NB4 (cell line): Measurements from ENCODE around the gene SULT4A1.

ENCODE experiments used
- DNase-seq: peaks from one replicate; pipeline ENCODE4 v3.0.0; 2010; ENCODE audit warnings: low read depth
- H3K4me3 ChIP-seq: one replicate; pipeline ENCODE4 v1.5.1; 2011; ENCODE audit warnings: mild to moderate bottlenecking, low read depth, low read length, moderate library complexity
- CTCF ChIP-seq: IDR thresholded peaks from one replicate; pipeline ENCODE4 v1.5.1; 2012; ENCODE audit warnings: low read depth, low read length
- MAX ChIP-seq: IDR thresholded peaks from 2 replicates; pipeline ENCODE4 v1.6.1; 2011; ENCODE audit warnings: low read depth, low read length
- MYC ChIP-seq: IDR thresholded peaks from 2 replicates; pipeline ENCODE4 v1.6.1; 2011; ENCODE audit warnings: low read depth, low read length
- POLR2A ChIP-seq: IDR thresholded peaks from 2 replicates; pipeline ENCODE4 v1.6.1; 2011; ENCODE audit warnings: mild to moderate bottlenecking; ENCODE audit not compliant: insufficient read length; ENCODE audit errors: extremely low read depth

The SULT4A1 gene

GRCh38 chr22:43828725-43828997 is 33.7 kb downstream of the SULT4A1 start:
- H3K4me3 ChIP-seq, result no peak overlapping the region
- TF ChIP-seq MYC, result no peak
- no peak for TF ChIP-seq POLR2A
- TF ChIP-seq MAX, result no peak
- TF ChIP-seq CTCF, result no peak
- no peak for DNase-seq

- no peak for TF ChIP-seq CTCF
- no peak for TF ChIP-seq MYC
- TF ChIP-seq POLR2A, result no peak
- TF ChIP-seq MAX, result no peak
- no peak for DNase-seq
- H3K4me3 ChIP-seq, result no peak overlapping the region
Measured at GRCh38 chr22:43827926-43828724, 34.2 kb downstream of the SULT4A1 start.

GRCh38 chr22:43827003-43827735 is 35.1 kb downstream of the SULT4A1 start:
- no peak for TF ChIP-seq MAX
- TF ChIP-seq MYC, result no peak
- TF ChIP-seq CTCF, result no peak
- TF ChIP-seq POLR2A, result no peak
- H3K4me3 ChIP-seq, result no peak overlapping the region
- no peak for DNase-seq

- peak; percentile 17 for TF ChIP-seq CTCF
- no peak for TF ChIP-seq MAX
- peak; percentile 26 for DNase-seq
- no peak overlapping the region for H3K4me3 ChIP-seq
Measured at GRCh38 chr22:43826142-43827002, 35.9 kb downstream of the SULT4A1 start.

GRCh38 chr22:43825651-43826050 is 36.7 kb downstream of the SULT4A1 start:
- no peak overlapping the region for H3K4me3 ChIP-seq
- TF ChIP-seq MYC (no peak), MAX (no peak), CTCF (no peak), POLR2A (no peak)
- no peak for DNase-seq
